NCI-H146 treated with DMSO at 0.1 percent for 48 hours (cell line): ENCODE measurements around the gene RNU1-2.
"Not testable (repeated sequence)": the region's sequence is repeated elsewhere in the genome, so short reads cannot be mapped to it uniquely, and the experiment has no call there.

Experiments
- DNase-seq: peaks from one replicate; lab custom pipeline; 2025; ENCODE audit not compliant: unreplicated experiment; lab: John Stamatoyannopoulos, UW

The RNU1-2 gene

DNA sequence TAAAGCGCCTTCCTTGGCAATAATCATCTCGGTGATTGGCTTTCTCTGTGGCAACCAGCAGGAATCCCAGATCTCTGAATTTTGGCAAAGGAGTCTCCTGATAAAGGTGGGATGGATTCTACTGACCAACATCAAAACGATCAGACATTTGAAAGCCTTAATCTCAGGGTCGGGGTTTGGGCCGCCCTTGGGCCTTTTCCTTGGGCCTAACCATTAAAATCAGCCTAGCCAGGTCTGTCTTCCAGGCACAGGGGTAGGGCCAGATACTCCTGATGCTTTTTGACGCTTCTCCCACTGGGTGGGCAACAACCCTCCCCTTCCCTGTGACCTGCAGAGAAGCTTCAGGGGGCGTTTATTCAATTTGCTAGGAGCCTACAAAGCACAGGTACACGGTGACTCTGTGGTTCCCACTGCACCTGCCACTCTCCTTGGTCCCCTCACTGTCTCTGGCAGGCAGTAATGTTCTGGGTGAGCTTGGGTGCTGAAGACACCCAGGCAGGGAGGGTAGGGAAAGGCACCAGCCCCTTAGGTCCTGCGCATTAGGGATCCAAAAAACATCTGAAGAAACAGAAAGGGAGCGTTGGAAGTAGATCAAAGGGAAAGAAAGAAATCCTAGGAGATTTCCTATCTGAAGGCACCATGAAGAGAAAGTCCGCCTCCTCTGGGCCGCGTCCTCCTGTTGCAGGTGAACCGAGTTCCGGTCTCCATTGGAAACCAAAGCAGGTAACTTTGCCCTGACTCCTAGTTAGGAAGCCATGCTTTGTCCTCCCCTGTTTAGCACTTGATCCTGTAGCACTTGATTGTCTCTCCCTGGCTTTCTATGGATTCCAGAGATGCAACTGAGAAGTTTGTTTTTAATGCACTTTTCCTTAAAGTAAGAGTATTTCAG is 12.3 kb downstream of the RNU1-2 start:
- DNase-seq: no peak

DNA sequence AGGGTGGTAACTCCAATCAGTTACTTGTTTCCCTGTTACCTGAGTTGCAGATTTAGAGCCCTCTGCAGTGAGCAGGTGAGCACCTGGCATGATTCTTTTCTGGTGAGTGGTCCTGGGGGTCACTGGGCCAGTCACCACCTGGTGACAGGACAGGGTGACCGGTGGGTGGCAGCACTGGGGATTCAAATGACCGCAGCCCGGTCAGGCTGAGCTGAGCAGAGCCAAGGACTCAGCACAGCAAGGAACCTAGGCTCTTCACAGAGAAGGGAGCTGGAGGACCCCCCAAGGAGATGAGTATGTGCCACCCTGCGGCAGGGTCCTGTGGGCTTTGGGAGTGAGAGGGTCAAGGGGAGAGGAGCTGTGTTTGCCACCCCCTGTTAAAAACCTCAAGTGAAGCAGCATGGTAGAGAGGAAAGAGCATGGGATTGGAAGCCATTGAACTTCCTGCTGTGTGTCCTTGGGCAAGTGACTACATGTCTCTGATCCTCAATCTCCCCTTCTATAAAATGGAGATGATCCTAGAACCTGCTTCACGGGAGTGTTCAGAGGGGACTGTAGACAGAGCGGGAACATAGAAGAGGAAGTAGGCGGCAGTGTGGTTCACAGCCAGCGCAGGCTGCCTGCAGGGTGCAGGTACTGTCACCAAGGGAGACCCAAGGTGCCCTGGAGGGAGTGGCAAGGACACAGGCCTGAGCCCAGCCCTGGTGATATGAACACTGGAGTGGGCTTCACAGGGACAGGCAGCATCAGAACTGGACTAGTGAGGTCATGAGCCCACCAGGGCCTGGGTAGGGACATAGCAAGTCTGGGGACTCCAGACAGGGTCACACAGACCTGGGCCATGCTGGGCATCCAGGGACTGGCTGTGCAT is 16.3 kb downstream of the RNU1-2 start:
- not testable (repeated sequence) for DNase-seq

DNA sequence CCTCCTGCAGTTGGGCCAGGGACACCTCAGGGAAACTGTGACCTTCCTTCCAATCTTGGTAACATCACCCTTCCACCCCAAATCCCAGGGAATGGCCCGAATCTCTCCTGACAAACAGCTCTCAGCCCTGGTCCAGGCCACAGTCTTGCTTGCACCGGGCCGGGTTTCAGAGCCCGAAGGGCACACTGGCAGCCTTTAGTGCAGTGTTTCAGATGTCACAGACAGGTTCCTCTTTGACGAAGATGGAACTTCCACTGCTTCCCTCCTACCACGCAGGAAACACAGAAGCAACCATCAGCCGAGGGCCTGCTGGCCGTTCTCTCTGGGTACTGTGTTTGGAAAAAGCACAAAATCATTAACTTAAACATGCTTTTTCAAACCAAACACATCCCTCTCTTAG is 17.0 kb downstream of the RNU1-2 start:
- not testable (repeated sequence) for DNase-seq

DNA sequence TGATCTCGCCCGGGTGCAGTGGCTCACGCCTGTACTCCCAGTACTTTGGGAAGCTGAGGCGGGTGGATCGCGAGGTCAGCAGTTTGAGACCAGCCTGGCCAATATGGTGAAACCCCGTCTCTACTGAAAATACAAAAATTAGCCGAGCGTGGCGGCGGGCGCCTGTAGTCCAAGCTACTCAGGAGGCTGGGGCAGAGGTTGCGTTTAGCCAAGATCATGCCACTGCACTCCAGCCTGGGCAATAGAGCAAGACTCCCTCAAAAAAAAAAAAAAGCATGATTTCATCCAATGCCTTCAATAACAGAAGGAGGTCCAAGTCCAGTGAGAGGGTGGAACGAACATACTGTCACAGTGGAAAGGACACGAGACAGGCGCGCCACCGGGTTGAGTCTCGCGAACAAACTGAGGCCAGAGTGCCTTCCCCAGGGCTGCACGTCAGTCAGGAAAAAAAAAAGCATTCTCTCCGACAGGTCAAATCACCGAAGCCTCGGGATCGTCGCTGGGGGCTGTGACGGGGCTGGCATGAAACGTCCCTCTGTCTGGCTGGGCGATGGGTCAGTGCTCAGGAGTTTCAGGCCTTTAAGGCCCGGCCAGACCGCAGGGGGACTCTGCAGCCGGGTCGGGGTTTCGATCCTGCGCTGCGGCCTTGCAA is 17.5 kb downstream of the RNU1-2 start:
- DNase-seq: no peak

DNA sequence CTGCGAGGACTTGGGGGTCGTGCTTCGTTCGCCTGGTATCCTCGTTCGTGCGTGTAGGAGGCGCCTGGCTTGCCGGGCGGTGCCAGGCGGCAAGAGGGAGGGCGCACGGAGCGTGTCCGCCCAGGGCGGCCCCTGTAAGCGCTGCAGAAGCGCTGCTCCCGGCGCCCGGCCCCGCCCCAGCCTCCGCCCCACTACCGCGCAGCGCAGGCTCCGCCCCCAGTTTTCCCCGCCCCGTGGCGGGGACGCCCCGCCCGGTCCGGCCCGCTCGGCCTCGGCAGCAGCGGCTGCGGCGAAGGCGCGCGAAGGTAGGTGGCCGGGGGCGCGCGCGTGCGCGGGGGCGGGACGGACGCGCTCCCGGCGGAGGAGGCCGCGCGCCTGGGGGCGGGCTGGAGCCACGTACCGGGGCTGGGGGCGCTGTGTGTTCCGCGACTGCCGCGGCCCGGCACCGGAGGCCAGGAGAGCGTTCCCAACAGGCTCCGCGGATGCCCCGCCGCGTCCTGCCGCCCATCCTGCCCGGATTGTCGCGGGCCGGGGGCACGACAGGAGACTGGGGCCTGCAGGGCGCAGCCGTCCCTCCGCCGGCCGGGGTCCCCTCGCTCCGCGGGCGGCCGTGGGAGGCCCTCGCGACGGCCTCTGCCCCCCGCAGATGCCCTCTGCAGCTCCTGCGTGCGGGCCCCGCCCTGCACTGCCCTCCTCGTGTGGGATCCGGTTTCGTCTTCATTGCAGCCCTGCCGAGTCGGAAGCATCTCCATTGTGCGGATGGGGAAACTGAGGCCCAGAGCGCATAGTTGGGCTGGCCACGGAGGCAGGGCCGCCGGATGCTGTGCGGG is 18.3 kb downstream of the RNU1-2 start:
- peak; percentile 80 for DNase-seq

DNA sequence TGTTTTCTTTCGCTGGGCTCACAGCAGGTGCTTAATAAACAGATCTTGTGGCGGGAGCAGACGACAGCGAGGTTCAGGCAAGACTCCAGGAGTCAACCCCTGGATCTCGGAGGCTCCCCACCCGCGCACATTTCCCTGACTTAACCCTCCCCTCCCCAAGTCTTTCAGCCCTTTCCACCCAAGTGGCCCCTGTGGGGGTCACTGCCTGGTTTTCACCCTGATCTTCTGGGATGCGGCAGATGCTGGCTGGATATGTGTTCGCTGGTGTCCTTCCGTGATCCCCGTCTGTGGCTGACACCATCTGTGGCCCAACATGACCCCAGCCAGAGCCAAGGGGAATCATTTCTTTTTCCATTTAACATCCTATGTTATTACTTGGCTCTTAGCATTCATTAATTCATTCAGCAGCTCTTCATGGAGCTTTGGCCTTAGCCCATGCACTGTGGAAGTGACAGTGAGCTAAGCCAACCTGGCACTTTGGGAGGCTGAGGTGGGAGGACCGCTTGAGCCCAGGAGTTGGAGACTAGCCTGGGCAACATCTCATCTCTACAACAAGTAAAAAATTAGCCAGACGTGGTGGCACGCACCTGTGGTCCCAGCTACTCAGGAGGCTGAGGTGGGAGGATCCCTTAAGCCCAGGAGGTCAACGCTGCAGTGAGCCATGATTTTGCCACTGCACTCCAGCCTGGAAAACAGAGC is 19.3 kb downstream of the RNU1-2 start:
- not testable (repeated sequence) for DNase-seq

DNA sequence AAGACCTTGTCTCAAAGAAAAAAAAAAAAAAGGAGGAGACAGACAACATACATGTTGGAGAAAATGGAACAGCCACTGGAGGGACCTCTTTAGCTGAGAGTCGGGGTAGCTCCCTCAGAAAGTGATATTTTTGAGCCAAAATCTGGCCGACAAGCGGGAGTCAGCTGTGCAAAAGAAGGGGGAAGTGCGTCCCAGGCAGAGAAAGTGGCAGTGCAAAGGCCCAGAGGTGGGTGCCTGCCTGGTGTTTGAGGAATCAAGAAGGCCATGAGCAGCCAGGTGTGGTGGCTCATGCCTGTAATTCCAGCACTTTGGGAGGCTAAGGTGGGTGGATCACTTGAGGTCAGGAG is 19.8 kb downstream of the RNU1-2 start:
- no peak for DNase-seq

DNA sequence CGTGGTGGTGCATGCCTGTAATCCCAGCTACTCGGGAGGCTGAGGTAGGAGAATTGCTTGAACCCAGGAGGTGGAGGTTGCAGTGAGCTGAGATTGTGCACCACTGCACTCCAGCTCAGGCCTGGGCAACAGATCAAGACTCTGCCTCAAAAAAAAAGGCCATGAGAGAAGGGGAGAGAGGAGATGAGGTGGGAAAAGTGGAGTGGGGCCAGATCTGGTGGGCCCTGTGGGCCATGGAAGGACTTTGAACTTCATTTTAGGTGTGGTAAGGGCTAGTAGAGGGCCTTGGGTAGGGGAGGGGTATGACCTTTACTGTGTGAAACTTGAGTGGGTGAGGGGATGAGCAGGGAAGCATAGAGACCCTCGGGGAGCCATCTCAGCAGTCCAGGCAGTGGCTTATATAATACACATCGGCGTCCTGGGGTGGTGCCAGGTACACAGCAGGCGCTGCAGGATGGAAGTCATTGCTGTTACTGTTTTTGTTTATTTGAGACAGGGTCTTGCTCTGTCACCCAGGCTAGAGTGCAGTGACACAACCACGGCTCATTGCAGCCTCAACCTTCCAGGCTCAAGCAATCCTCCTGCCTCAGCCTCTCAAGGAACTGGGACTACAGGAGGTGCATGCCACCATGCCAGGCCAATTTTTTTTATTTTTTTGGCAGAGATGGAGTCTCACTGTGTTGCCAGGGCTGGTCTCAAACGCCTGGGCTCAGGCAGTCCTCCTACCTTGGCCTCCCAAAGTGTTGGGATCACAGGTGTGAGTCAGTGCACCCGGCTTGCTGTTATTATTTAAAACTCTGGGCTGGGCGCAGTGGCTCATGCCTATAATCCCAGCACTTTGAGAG is 20.5 kb downstream of the RNU1-2 start:
- not testable (repeated sequence) for DNase-seq

DNA sequence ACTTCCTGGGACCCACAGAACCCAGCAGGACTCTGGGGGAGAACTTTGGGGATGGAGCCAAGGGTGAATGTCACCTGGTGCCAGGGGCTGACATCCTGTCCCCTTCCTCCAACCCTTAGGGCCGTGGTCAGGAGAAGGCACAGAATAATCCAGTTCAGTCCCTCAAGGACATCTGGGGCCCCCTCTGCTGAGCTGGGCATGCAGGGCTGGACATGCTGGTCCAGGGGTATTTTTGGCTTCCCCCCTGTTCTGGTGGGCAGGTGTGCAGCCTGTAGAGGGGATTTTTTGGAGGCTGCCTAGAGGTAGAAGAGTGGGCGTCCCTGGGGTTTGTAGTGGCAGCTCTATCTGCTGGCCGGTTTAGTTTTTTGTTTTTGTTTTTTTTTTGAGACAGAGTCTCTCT is 22.6 kb downstream of the RNU1-2 start:
- no peak for DNase-seq

DNA sequence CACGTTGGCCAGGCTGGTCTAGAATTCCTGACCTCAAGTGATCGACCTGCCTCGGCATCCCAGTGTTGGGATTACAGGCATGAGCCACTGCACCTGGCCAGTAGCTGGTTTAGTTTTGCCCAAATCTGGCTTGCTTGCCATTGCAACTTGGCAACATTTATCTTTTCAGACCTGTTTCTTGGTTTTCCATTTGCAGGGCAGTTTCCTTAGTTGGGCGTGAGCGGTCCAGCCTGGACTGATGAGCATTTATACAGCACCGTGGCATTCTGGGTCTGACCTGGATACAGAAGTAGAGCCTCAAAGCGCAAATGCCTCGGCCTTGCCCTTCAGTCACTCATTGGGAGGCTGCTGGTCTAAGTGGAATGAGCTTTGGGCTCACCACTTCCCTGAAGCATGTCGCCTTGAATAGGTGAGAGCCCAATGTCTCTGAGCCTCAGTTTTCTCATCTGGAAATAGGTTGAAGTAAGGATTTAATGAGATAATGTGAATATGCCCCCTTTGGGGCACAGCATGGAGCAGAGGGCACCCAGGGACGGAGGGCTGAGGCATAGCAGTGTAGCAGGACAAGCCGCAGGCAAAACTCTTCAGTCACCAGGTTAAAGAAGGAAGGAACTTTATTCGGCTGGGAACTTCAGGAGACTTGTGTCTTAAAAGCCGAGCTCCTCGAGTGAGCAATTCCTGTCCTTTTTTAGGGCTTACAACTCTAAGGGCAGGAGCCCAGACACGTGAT is 23.3 kb downstream of the RNU1-2 start:
- not testable (repeated sequence) for DNase-seq

DNA sequence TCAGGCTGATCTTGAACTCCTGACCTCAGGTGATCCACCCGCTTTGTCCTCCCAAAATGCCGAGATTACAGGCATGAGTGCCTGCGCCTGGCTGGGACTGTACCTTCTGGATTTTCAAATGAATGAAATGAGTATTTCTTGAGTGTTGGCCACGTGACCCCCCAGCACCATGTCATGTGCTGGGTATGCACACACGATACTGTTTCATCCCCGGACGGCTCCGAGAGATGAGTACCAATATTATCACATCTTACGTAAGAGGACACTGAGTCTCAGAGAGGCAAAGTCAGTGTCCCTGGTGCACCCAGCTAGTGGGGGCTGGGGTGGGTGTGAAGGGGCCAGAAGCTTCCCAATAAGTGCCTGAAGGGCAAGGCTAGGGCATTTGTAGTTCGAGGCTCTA is 25.2 kb downstream of the RNU1-2 start:
- DNase-seq: no peak

DNA sequence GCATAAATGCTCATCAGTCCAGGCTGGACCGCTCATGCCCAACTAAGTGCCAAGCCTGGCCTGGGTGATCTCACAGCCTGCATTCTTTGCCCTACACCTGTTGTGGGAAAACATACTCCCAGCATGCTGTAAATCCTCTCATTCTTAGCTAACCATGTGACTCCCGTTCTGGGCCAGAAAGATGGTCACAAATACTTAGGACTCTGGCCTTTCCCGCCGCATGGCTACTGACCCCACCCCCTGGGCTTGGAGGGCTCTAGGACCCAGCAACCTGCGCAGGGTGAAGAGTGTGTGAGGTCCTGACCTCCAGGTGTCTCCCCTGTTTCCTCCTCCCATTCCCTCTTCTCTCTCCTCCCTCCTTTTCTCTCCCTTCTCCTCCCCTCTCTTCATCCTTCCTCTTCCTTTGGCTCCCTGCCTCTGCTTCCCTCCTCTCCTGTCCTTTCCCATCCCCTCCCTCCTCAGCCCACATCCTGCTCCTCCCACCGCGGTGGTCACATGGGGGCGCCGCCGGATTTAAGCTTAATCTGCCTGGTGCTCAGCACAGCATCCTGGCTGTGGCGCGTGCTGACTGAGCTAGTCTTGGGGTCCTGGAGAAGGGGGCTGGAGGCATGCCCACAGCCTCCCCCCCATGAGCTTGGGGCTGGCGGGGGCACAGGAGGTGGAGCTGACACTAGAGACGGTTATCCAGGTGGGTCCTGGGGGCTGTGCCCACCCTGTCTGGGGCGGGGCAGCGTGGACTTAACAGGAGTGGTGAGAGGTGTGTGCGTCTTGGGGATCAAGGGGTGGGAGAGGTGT is 25.8 kb downstream of the RNU1-2 start, which contains the start of gene CROCC:
Gene CROCC, plus strand, starts transcription at position 541 of the 795 bp plus-strand sequence. Its CDS starts 88 bp downstream, at position 629.
- no peak for DNase-seq

DNA sequence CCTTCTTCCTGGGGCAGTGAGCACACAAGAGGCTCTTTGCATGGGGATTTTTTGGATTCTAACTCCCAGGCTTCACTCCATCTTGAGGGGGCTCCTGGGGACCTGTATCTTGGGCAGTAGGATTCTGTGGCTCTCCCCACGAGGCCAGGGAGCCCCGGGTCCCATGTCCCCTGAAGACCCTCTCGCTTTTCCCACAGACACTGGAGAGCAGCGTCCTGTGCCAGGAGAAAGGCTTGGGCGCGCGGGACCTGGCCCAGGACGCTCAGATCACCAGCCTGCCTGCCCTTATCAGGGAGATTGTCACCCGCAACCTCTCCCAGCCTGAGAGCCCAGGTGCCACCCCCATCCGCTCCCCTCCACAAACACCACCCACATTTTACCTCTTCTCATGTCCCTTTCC is 26.7 kb downstream of the RNU1-2 start:
- DNase-seq: no peak

DNA sequence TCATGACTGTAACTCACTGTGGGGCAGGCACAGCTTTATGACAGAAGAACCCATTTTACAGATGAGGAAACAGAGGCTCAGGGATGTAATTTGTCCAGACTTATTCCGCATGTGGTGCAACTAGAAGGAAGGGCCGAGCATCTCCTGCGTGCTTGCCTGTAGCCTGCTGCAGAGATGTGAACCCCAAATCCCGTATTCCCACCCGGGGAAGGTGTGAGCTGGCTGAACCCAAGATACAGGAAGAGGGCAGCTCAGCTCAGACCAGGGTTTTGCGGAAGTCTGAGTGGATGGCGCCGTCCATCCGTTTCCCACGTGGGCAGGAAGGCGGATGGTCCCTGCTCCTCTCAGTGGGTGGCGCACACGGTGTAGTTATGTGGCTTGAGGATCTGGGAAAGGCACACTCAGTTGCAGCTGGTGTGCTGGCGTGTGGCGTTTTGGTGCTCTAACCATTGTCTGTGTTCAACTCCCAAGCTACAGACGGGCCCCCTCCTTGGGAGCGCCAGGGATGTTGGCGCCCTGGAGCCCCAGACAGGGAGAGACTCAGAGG is 27.2 kb downstream of the RNU1-2 start:
- no peak for DNase-seq

DNA sequence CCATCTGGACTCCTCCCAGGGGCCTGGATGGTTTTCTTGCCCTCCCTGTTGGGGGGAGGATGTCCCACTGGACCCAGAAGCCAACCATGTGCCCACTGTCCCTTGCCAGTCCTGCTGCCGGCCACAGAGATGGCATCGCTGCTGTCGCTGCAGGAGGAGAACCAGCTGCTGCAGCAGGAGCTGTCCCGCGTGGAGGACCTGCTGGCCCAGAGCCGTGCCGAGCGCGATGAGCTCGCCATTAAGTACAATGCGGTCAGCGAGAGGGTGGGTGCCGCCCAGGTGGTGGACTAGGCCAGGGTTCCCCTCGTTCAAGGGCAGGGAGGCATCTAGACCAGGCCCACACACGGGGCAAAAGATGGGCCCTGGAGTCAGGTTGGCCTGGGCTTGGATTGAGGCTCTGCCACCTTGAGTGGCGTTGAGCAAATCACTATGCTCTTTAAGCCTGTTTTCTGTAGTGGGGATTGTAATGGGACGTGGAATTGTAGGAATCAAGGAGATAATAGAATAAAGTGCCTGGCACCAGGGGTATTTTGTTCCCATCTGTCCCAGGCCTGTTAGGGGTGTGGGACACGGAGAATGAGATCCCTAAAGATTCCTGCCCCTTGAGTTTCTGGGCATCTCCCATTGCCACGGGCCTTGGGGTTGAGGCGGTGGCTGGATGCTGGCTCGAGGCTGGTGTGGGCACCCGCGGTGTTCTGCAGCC is 28.6 kb downstream of the RNU1-2 start:
- no peak for DNase-seq

DNA sequence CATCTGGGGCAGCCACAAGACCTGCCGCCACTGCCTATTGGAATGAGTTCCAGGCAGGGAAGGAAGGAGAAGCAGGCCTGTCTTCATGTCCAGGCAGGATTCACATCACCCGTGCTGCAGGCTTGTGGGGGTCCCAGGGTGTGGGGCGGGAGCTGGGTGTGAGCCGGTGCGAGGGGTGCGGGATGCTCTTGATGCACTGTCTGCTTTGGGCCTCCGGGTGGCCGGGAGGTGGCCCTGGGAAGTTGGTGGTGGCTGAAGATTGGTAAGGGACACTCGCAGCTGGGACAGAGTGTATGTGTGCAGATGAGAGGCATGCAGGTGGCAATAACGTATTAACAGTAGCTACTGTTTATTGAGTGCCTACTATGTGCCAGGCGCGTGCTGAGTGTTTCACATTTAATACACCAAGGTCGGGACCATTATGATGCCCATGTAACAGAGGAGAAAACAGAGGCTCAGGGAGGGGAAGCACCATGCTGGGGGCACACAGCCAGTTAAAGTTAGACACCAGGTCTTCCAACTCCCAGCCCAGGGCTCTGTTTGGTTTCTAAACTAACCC is 29.2 kb downstream of the RNU1-2 start:
- DNase-seq: no peak
